Liver (tissue), 9 donors: Measurements from ENCODE around the gene HBG2. TPM values are rescaled to one million over a fixed set of nuclear protein-coding genes. Genes with fewer than 3 reads are reported as not detected.

Experiments
- DNase-seq: peaks from one replicate; pipeline ENCODE4 v3.0.0-alpha.2; 2017; ENCODE audit warnings: low spot score
- H3K27ac ChIP-seq, 2 donors: one replicate each; pipeline ENCODE4 v1.7.0; 2013; ENCODE audit warnings: inconsistent platforms in 2 of 2, low read length in 2 of 2, control low read depth in 1 of 2, low read depth in 1 of 2, mild to moderate bottlenecking in 1 of 2
- H3K27me3 ChIP-seq, 4 donors: one replicate each; pipeline versions ENCODE4 v1.6.1 to v1.7.0; 2013; ENCODE audit warnings: low read length in 3 of 4, inconsistent platforms in 1 of 4, mild to moderate bottlenecking in 1 of 4, moderate library complexity in 1 of 4; ENCODE audit not compliant: control insufficient read depth in 4 of 4, insufficient read depth in 4 of 4
- H3K36me3 ChIP-seq, 4 donors: one replicate each; pipeline versions ENCODE4 v1.6.1 to v1.7.0; 2013; ENCODE audit warnings: low read length in 3 of 4, mild to moderate bottlenecking in 3 of 4, low read depth in 1 of 4, moderate library complexity in 1 of 4; ENCODE audit not compliant: control insufficient read depth in 4 of 4, insufficient read depth in 3 of 4
- H3K4me1 ChIP-seq, 4 donors: one replicate each; pipeline versions ENCODE4 v1.6.1 to v1.7.0; 2013; ENCODE audit warnings: low read length in 3 of 4, mild to moderate bottlenecking in 3 of 4, moderate library complexity in 1 of 4; ENCODE audit not compliant: control insufficient read depth in 4 of 4, insufficient read depth in 4 of 4
- H3K4me3 ChIP-seq, 3 donors: one replicate each; pipeline versions ENCODE4 v1.6.1 to v1.7.0; 2013; ENCODE audit warnings: low read length in 3 of 3, control low read depth in 1 of 3, low read depth in 1 of 3, mild to moderate bottlenecking in 1 of 3
- H3K9ac ChIP-seq, 2 donors: one replicate each; pipeline ENCODE4 v1.7.0; 2013; ENCODE audit warnings: low read length in 2 of 2, mild to moderate bottlenecking in 2 of 2, moderate library complexity in 2 of 2, control low read depth in 1 of 2, low read depth in 1 of 2
- H3K9me3 ChIP-seq, 4 donors: one replicate each; pipeline versions ENCODE4 v1.6.1 to v1.7.0; 2013; ENCODE audit warnings: low read length in 3 of 4; ENCODE audit not compliant: control insufficient read depth in 4 of 4
- EGR1 ChIP-seq, 2 donors: IDR thresholded peaks; 2 replicates each; pipeline ENCODE4 v1.6.1; 2016 to 2018; ENCODE audit warnings: antibody characterized with exemption in 2 of 2, low read depth in 2 of 2
- FOXA1 ChIP-seq: IDR thresholded peaks from 2 replicates; pipeline ENCODE4 v1.6.1; 2016; ENCODE audit warnings: antibody characterized with exemption
- FOXA2 ChIP-seq: IDR thresholded peaks from 2 replicates; pipeline ENCODE4 v1.6.1; 2016; ENCODE audit warnings: antibody characterized with exemption
- GABPA ChIP-seq, 2 donors: IDR thresholded peaks in 1 of 2; conservative IDR thresholded peaks in 1 of 2; 2 replicates each; pipeline ENCODE4 v1.6.1; 2016; ENCODE audit warnings: antibody characterized with exemption in 2 of 2, mild to moderate bottlenecking in 1 of 2, moderate library complexity in 1 of 2
- HNF4A ChIP-seq, 2 donors: conservative IDR thresholded peaks; 2 replicates each; pipeline ENCODE4 v1.6.1; 2016; ENCODE audit warnings: antibody characterized with exemption in 2 of 2, mild to moderate bottlenecking in 2 of 2
- HNF4G ChIP-seq: IDR thresholded peaks from 2 replicates; pipeline ENCODE4 v1.6.1; 2016; ENCODE audit warnings: antibody characterized with exemption
- JUND ChIP-seq, 2 donors: IDR thresholded peaks; 2 replicates each; pipeline ENCODE4 v1.6.1; 2016; ENCODE audit warnings: antibody characterized with exemption in 2 of 2
- NR2F2 ChIP-seq: IDR thresholded peaks from 2 replicates; pipeline ENCODE4 v1.6.1; 2016; ENCODE audit warnings: antibody characterized with exemption
- RAD21 ChIP-seq, 2 donors: IDR thresholded peaks; 2 replicates each; pipeline ENCODE4 v1.6.1; 2016; ENCODE audit warnings: antibody characterized with exemption in 2 of 2, mild to moderate bottlenecking in 2 of 2
- RXRA ChIP-seq, 2 donors: IDR thresholded peaks; 2 replicates each; pipeline ENCODE4 v1.6.1; 2017 to 2018; ENCODE audit warnings: antibody characterized with exemption in 2 of 2, mild to moderate bottlenecking in 1 of 2
- SP1 ChIP-seq: IDR thresholded peaks from 2 replicates; pipeline ENCODE4 v1.6.1; 2018; ENCODE audit warnings: antibody characterized with exemption, mild to moderate bottlenecking
- TAF1 ChIP-seq: conservative IDR thresholded peaks from 2 replicates; pipeline ENCODE4 v1.6.1; 2016; ENCODE audit warnings: antibody characterized with exemption, mild to moderate bottlenecking
- YY1 ChIP-seq: IDR thresholded peaks from 2 replicates; pipeline ENCODE4 v1.6.1; 2016; ENCODE audit warnings: antibody characterized with exemption, mild to moderate bottlenecking
- WGBS: extraction: QIAGEN DNeasy Blood & Tissue Kit; methylation state at CpG from one replicate; pipeline ENCODE4 v1.1.7; 2013; 5-methylcytosine and 5-hydroxymethylcytosine counted together
- polyA plus RNA-seq, 2 donors: library from polyadenylated mRNA; stranded (reverse) in 1 of 2; unstranded in 1 of 2; fragments of 200-250 nt in 1 of 2; fragments of >200 nt in 1 of 2; fragmentation: Nextera tagmentation in 1 of 2; extraction: Ambion mirVana in 1 of 2; gene quantifications; one replicate each; pipeline versions ENCODE4 v1.2.1 to v1.2.3, GENCODE V29; 2013 to 2015
- total RNA-seq, 2 donors: library from RNA; depleted of rRNA; stranded (reverse); fragments of >200 nt; gene quantifications; one replicate each; pipeline ENCODE4 v1.2.3, GENCODE V29; 2014
- TF ChIP-seq, protein P1 (sequence below): fragments of 150-350 bp; IDR thresholded peaks from 2 replicates; pipeline ENCODE4 v1.5.1; 2017; ENCODE audit warnings: improper control_type of control experiment, low read depth, low read length; ENCODE audit not compliant: missing input control
- TF ChIP-seq, protein P2 (sequence below): IDR thresholded peaks from 2 replicates; pipeline ENCODE4 v1.6.1; 2016; ENCODE audit warnings: antibody characterized with exemption, mild to moderate bottlenecking
- TF ChIP-seq, protein P3 (sequence below): IDR thresholded peaks from 2 replicates; pipeline ENCODE4 v1.6.1; 2016; ENCODE audit warnings: antibody characterized with exemption
- TF ChIP-seq, protein P4 (sequence below): IDR thresholded peaks from 2 replicates; pipeline ENCODE4 v1.6.1; 2016; ENCODE audit warnings: antibody characterized with exemption
- TF ChIP-seq, protein P5 (sequence below): IDR thresholded peaks from 2 replicates; pipeline ENCODE4 v1.6.1; 2016; ENCODE audit warnings: antibody characterized with exemption
- donor health status: healthy.
- donor health status: healthy.
- donor health status: healthy.
- donor health status: healthy.
- donor health status: healthy.

Gene HBG2
- total and polyA plus RNA-seq, 4 donors, result 0.71 to 55,632 TPM; not detected in 2

DNA sequence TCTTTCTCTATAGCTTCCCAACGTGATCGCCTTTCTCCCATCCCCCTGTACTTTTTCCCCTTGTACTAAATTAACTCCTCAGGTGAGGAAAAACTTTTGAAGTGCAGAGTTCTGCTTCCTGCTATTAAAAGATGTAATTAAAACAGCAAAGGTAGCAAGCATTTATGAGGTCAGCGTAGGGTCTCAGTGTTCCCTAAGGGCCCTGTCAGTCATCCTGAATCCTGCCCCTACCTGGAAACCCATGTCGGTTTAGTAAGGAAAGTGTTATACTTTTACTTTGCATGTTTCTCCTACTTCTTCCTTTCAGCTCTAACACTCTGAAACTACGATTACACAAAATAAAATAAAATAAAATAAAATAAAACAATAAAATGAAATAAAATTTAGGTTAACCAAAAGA, 26.5 kb downstream of the HBG2 start:
- Histone ChIP-seq H3K27me3 (no peaks in the 10 kb centered on the region), H3K9ac (no peak overlapping the region), H3K4me3 (no peak overlapping the region), H3K27ac (no peak overlapping the region), H3K9me3 (no peaks in the 10 kb centered on the region), H3K4me1 (no peaks in the 10 kb centered on the region), H3K36me3 (no peaks in the 10 kb centered on the region)
- 69% methylated on average over 5 of the region's 5 CpGs for WGBS
- no peak for DNase-seq
- TF ChIP-seq YY1 (no peak), RAD21 (IDR thresholded peaks at IDR 0.05) (no peak), HNF4A (conservative IDR thresholded peaks at IDR 0.05) (no peak), RXRA (IDR thresholded peaks at IDR 0.05) (no peak), SP1 (no peak), JUND (IDR thresholded peaks at IDR 0.05) (no peak), NR2F2 (no peak), TAF1 (no peak), FOXA2 (no peak), HNF4G (no peak), FOXA1 (no peak), GABPA (IDR thresholded peaks at IDR 0.05 in 1 of 2, conservative IDR thresholded peaks at IDR 0.05 in 1 of 2) (no peak), EGR1 (IDR thresholded peaks at IDR 0.05; ENCODE audit: low read depth in 2 of 2) (no peak)
- TF ChIP-seq, protein P1, sequence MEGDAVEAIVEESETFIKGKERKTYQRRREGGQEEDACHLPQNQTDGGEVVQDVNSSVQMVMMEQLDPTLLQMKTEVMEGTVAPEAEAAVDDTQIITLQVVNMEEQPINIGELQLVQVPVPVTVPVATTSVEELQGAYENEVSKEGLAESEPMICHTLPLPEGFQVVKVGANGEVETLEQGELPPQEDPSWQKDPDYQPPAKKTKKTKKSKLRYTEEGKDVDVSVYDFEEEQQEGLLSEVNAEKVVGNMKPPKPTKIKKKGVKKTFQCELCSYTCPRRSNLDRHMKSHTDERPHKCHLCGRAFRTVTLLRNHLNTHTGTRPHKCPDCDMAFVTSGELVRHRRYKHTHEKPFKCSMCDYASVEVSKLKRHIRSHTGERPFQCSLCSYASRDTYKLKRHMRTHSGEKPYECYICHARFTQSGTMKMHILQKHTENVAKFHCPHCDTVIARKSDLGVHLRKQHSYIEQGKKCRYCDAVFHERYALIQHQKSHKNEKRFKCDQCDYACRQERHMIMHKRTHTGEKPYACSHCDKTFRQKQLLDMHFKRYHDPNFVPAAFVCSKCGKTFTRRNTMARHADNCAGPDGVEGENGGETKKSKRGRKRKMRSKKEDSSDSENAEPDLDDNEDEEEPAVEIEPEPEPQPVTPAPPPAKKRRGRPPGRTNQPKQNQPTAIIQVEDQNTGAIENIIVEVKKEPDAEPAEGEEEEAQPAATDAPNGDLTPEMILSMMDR, result no peak
- TF ChIP-seq, protein P2, sequence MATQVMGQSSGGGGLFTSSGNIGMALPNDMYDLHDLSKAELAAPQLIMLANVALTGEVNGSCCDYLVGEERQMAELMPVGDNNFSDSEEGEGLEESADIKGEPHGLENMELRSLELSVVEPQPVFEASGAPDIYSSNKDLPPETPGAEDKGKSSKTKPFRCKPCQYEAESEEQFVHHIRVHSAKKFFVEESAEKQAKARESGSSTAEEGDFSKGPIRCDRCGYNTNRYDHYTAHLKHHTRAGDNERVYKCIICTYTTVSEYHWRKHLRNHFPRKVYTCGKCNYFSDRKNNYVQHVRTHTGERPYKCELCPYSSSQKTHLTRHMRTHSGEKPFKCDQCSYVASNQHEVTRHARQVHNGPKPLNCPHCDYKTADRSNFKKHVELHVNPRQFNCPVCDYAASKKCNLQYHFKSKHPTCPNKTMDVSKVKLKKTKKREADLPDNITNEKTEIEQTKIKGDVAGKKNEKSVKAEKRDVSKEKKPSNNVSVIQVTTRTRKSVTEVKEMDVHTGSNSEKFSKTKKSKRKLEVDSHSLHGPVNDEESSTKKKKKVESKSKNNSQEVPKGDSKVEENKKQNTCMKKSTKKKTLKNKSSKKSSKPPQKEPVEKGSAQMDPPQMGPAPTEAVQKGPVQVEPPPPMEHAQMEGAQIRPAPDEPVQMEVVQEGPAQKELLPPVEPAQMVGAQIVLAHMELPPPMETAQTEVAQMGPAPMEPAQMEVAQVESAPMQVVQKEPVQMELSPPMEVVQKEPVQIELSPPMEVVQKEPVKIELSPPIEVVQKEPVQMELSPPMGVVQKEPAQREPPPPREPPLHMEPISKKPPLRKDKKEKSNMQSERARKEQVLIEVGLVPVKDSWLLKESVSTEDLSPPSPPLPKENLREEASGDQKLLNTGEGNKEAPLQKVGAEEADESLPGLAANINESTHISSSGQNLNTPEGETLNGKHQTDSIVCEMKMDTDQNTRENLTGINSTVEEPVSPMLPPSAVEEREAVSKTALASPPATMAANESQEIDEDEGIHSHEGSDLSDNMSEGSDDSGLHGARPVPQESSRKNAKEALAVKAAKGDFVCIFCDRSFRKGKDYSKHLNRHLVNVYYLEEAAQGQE, result no peak
- TF ChIP-seq, protein P3, sequence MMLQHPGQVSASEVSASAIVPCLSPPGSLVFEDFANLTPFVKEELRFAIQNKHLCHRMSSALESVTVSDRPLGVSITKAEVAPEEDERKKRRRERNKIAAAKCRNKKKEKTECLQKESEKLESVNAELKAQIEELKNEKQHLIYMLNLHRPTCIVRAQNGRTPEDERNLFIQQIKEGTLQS, result no peak
- TF ChIP-seq, protein P4, sequence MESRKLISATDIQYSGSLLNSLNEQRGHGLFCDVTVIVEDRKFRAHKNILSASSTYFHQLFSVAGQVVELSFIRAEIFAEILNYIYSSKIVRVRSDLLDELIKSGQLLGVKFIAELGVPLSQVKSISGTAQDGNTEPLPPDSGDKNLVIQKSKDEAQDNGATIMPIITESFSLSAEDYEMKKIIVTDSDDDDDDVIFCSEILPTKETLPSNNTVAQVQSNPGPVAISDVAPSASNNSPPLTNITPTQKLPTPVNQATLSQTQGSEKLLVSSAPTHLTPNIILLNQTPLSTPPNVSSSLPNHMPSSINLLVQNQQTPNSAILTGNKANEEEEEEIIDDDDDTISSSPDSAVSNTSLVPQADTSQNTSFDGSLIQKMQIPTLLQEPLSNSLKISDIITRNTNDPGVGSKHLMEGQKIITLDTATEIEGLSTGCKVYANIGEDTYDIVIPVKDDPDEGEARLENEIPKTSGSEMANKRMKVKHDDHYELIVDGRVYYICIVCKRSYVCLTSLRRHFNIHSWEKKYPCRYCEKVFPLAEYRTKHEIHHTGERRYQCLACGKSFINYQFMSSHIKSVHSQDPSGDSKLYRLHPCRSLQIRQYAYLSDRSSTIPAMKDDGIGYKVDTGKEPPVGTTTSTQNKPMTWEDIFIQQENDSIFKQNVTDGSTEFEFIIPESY, result no peak
- TF ChIP-seq, protein P5, sequence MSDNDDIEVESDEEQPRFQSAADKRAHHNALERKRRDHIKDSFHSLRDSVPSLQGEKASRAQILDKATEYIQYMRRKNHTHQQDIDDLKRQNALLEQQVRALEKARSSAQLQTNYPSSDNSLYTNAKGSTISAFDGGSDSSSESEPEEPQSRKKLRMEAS, result no peak

DNA sequence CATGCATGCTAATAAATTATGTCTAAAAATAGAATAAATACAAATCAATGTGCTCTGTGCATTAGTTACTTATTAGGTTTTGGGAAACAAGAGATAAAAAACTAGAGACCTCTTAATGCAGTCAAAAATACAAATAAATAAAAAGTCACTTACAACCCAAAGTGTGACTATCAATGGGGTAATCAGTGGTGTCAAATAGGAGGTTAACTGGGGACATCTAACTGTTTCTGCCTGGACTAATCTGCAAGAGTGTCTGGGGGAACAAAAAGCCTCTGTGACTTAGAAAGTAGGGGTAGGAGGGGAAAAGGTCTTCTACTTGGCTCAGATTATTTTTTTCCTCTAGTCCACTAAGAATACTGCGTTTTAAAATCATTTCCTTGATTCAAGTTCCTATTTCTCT, 26.9 kb downstream of the HBG2 start:
- no peaks in the 10 kb centered on the region for H3K36me3 ChIP-seq
- H3K27ac ChIP-seq, result no peak overlapping the region
- H3K4me3 ChIP-seq, result no peak overlapping the region
- TF ChIP-seq RXRA (IDR thresholded peaks at IDR 0.05) (no peak), FOXA1 (no peak), GABPA (IDR thresholded peaks at IDR 0.05 in 1 of 2, conservative IDR thresholded peaks at IDR 0.05 in 1 of 2) (no peak), EGR1 (IDR thresholded peaks at IDR 0.05; ENCODE audit: low read depth in 2 of 2) (no peak), JUND (IDR thresholded peaks at IDR 0.05) (no peak), HNF4A (conservative IDR thresholded peaks at IDR 0.05) (no peak)
- TF ChIP-seq, protein P3, result no peak
- TF ChIP-seq, protein P1, result no peak
- TF ChIP-seq, protein P4, result no peak
- 33% methylated on average over 1 of the region's 1 CpG for WGBS
- no peak overlapping the region for H3K9ac ChIP-seq
- H3K4me1 ChIP-seq, result no peaks in the 10 kb centered on the region
- no peaks in the 10 kb centered on the region for H3K27me3 ChIP-seq
- no peaks in the 10 kb centered on the region for H3K9me3 ChIP-seq
- DNase-seq, result no peak
